Large intestine (tissue), 3 donors: Measurements from ENCODE around the gene SLC22A15. TPM values are rescaled to one million over a fixed set of nuclear protein-coding genes. Genes with fewer than 3 reads are reported as not detected.

Source experiments
- DNase-seq, 2 donors: peaks; one replicate each; pipeline versions ENCODE4 v3.0.0 to v3.0.0-alpha.2; 2013
- H3K27ac ChIP-seq: one replicate; pipeline ENCODE4 v1.5.1; 2013; ENCODE audit warnings: low read length
- H3K27me3 ChIP-seq: 2 replicates; pipeline ENCODE4 v1.6.1; 2013; ENCODE audit warnings: low read length; ENCODE audit not compliant: control insufficient read depth, insufficient read depth
- H3K36me3 ChIP-seq: 2 replicates; pipeline ENCODE4 v1.6.1; 2013; ENCODE audit warnings: low read length; ENCODE audit not compliant: control insufficient read depth, insufficient read depth
- H3K4me1 ChIP-seq: one replicate; pipeline ENCODE4 v1.6.1; 2013; ENCODE audit warnings: low read length; ENCODE audit not compliant: control insufficient read depth, insufficient read depth
- H3K4me3 ChIP-seq: one replicate; pipeline ENCODE4 v1.5.1; 2013; ENCODE audit warnings: low read length
- H3K9me3 ChIP-seq: one replicate; pipeline ENCODE4 v1.6.1; 2013; ENCODE audit warnings: mild to moderate bottlenecking, low read depth, low read length, moderate library complexity; ENCODE audit not compliant: control insufficient read depth
- WGBS: methylation state at CpG from one replicate; pipeline ENCODE4 v1.1.5; 2013; ENCODE audit warnings: low lambda C conversion rate; ENCODE audit not compliant: insufficient coverage; 5-methylcytosine and 5-hydroxymethylcytosine counted together
- polyA plus RNA-seq: library from polyadenylated mRNA; unstranded; fragments of 120-200 nt; gene quantifications from one replicate; pipeline ENCODE4 v1.2.1, GENCODE V29; 2013

The SLC22A15 gene
- polyA plus RNA-seq, 1 donor = 2.8 TPM

- H3K27me3 ChIP-seq = no peaks in the 10 kb centered on the region
- no peak for DNase-seq
- H3K36me3 ChIP-seq = no peaks in the 10 kb centered on the region
- no CpG with 5 or more reads among the region's 2 CpGs for WGBS
- no peaks in the 10 kb centered on the region for H3K9me3 ChIP-seq
- H3K27ac ChIP-seq = no peak overlapping the region
- H3K4me1 ChIP-seq = no peaks in the 10 kb centered on the region
- no peak overlapping the region for H3K4me3 ChIP-seq
Measured at GRCh38 chr1:116067566-116067890, 91.2 kb downstream of the SLC22A15 start.

GRCh38 chr1:116075575-116075974 lies 99.3 kb downstream of the SLC22A15 start:
- Histone ChIP-seq H3K27me3 (no peaks in the 10 kb centered on the region), H3K4me1 (peaks cover 3% of the 10 kb centered on the region), H3K36me3 (no peaks in the 10 kb centered on the region), H3K27ac (no peak overlapping the region), H3K9me3 (no peaks in the 10 kb centered on the region), H3K4me3 (no peak overlapping the region)
- no peak for DNase-seq
- WGBS = no CpG with 5 or more reads among the region's 1 CpG

GRCh38 chr1:116075990-116076389 lies 99.7 kb downstream of the SLC22A15 start:
- DNase-seq = no peak
- H3K27ac ChIP-seq = no peak overlapping the region

GRCh38 chr1:116076831-116077230 lies 100.5 kb downstream of the SLC22A15 start:
- no peaks in the 10 kb centered on the region for H3K36me3 ChIP-seq
- H3K9me3 ChIP-seq = no peaks in the 10 kb centered on the region
- H3K27me3 ChIP-seq = no peaks in the 10 kb centered on the region
- no peak overlapping the region for H3K27ac ChIP-seq
- H3K4me1 ChIP-seq = peaks cover 3% of the 10 kb centered on the region
- no peak for DNase-seq
- no peak overlapping the region for H3K4me3 ChIP-seq
- 100% methylated on average over 3 of the region's 3 CpGs for WGBS

More at GRCh38 chr1:116075990-116076389, 99.7 kb downstream of the SLC22A15 start:
- Histone ChIP-seq H3K9me3 (no peaks in the 10 kb centered on the region), H3K4me1 (peaks cover 3% of the 10 kb centered on the region), H3K27me3 (no peaks in the 10 kb centered on the region), H3K4me3 (no peak overlapping the region), H3K36me3 (no peaks in the 10 kb centered on the region)
- WGBS = no CpG with 5 or more reads among the region's 4 CpGs

- no peak for DNase-seq
- no peak overlapping the region for H3K4me3 ChIP-seq
- H3K27me3 ChIP-seq = no peaks in the 10 kb centered on the region
- WGBS = 100% methylated on average over 1 of the region's 6 CpGs
- peaks cover 3% of the 10 kb centered on the region for H3K4me1 ChIP-seq
- no peaks in the 10 kb centered on the region for H3K36me3 ChIP-seq
- H3K27ac ChIP-seq = no peak overlapping the region
- H3K9me3 ChIP-seq = no peaks in the 10 kb centered on the region
Measured at GRCh38 chr1:116078699-116079223, 102.4 kb downstream of the SLC22A15 start.

- H3K36me3 ChIP-seq = no peaks in the 10 kb centered on the region
- H3K4me3 ChIP-seq = no peak overlapping the region
- no peak overlapping the region for H3K27ac ChIP-seq
- H3K27me3 ChIP-seq = no peaks in the 10 kb centered on the region
- DNase-seq = no peak
- no peaks in the 10 kb centered on the region for H3K4me1 ChIP-seq
- H3K9me3 ChIP-seq = peaks cover 7% of the 10 kb centered on the region
Measured at GRCh38 chr1:116087628-116088027, 111.3 kb downstream of the SLC22A15 start.

- peaks cover 7% of the 10 kb centered on the region for H3K9me3 ChIP-seq
- WGBS = no CpG with 5 or more reads among the region's 1 CpG
- no peaks in the 10 kb centered on the region for H3K27me3 ChIP-seq
- DNase-seq = no peak
- H3K36me3 ChIP-seq = no peaks in the 10 kb centered on the region
- no peak overlapping the region for H3K4me3 ChIP-seq
- H3K4me1 ChIP-seq = no peaks in the 10 kb centered on the region
- H3K27ac ChIP-seq = no peak overlapping the region
Measured at GRCh38 chr1:116089870-116090269, 113.6 kb downstream of the SLC22A15 start.

- WGBS = no CpG with 5 or more reads among the region's 1 CpG
- no peaks in the 10 kb centered on the region for H3K4me1 ChIP-seq
- H3K4me3 ChIP-seq = no peak overlapping the region
- H3K36me3 ChIP-seq = no peaks in the 10 kb centered on the region
- peaks cover 11% of the 10 kb centered on the region for H3K9me3 ChIP-seq
- H3K27me3 ChIP-seq = no peaks in the 10 kb centered on the region
- DNase-seq = no peak
- H3K27ac ChIP-seq = no peak overlapping the region
Measured at GRCh38 chr1:116091083-116091482, 114.8 kb downstream of the SLC22A15 start.

GRCh38 chr1:116092752-116093489 lies 116.6 kb downstream of the SLC22A15 start:
- no peaks in the 10 kb centered on the region for H3K27me3 ChIP-seq
- no peak overlapping the region for H3K4me3 ChIP-seq
- no peak overlapping the region for H3K27ac ChIP-seq
- WGBS = no CpG with 5 or more reads among the region's 3 CpGs
- no peaks in the 10 kb centered on the region for H3K36me3 ChIP-seq
- peaks cover 11% of the 10 kb centered on the region for H3K9me3 ChIP-seq
- H3K4me1 ChIP-seq = no peaks in the 10 kb centered on the region
- no peak for DNase-seq

GRCh38 chr1:116095027-116095426 lies 118.7 kb downstream of the SLC22A15 start:
- H3K27ac ChIP-seq = no peak overlapping the region
- no peak for DNase-seq
- H3K9me3 ChIP-seq = peaks cover 5% of the 10 kb centered on the region
- H3K4me1 ChIP-seq = no peaks in the 10 kb centered on the region
- no peaks in the 10 kb centered on the region for H3K36me3 ChIP-seq
- no peak overlapping the region for H3K4me3 ChIP-seq
- no peaks in the 10 kb centered on the region for H3K27me3 ChIP-seq

- no CpG with 5 or more reads among the region's 1 CpG for WGBS
- H3K4me1 ChIP-seq = no peaks in the 10 kb centered on the region
- H3K36me3 ChIP-seq = no peaks in the 10 kb centered on the region
- H3K9me3 ChIP-seq = peaks cover 5% of the 10 kb centered on the region
- H3K27me3 ChIP-seq = no peaks in the 10 kb centered on the region
- H3K27ac ChIP-seq = no peak overlapping the region
- DNase-seq = no peak
- no peak overlapping the region for H3K4me3 ChIP-seq
Measured at GRCh38 chr1:116096013-116096618, 119.8 kb downstream of the SLC22A15 start.
